GM19324 (cell line): ENCODE data around the gene MCRS1.
"Not testable (repeated sequence)": the region's sequence is repeated elsewhere in the genome, so short reads cannot be mapped to it uniquely, and the experiment has no call there.

ENCODE experiments used
- ATAC-seq: cut with Tn5 transposase; IDR thresholded peaks from one replicate; pipeline ENCODE4 v1.9.1; 2021; ENCODE audit warnings: mild to moderate bottlenecking, moderate library complexity; ENCODE audit not compliant: unreplicated experiment, low FRiP score

Gene MCRS1

DNA sequence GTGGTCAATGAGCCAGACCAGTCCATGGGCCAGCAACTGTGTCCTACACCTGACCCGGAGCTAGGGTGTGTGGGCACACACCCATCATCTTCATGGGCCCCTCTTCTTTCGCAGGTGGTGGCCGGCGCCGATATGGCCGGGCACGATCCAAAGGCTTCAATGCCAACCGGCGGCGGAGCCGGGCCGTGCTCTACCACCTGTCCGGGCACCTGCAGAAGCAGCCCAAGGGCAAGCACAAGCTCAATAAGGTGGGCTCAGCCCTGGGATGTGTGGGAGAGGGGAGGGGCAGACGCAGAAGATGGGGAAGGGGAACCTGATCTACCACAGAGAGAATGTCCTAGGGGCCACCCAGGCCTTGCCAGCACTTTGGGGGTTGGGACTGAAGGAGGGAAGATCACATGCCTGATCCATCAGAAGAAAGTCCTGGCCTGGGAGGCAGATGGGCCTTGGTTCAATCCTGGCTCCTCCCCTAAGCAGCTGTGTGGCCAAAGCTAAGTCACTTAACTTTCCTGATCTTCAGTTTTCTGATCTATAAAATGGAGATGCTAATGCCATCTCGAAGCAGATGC lies 25.3 kb downstream of the MCRS1 start:
- no peak for ATAC-seq

DNA sequence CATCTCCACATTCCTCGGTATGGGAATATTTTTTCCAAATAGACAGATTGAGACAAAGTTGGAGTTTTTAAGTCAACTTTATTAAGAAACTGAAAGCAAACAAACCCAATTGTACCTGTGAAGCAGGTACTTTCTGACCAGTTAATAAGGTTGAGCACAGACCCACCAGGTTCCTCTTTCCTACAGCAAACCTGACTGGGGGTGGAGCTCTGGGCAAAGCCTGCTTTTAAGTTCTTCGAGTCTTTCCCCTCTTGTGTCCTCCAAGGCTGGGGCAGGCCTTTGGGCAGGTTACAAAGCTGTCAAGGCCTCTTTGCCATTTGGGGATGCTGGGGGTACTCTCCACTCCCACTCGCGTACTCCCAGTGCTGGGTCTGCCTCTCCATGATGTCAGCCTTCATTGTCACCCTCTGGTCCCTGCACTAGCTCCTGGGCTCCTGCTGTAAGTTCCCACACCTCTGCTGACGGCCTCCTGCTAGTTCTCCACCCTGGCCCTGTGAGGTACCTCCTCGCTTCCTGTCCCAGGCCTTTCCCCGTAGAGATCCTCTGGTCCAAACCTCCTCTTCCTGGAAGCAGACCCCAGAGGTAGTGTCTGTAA lies 25.9 kb downstream of the MCRS1 start:
- no peak for ATAC-seq

DNA sequence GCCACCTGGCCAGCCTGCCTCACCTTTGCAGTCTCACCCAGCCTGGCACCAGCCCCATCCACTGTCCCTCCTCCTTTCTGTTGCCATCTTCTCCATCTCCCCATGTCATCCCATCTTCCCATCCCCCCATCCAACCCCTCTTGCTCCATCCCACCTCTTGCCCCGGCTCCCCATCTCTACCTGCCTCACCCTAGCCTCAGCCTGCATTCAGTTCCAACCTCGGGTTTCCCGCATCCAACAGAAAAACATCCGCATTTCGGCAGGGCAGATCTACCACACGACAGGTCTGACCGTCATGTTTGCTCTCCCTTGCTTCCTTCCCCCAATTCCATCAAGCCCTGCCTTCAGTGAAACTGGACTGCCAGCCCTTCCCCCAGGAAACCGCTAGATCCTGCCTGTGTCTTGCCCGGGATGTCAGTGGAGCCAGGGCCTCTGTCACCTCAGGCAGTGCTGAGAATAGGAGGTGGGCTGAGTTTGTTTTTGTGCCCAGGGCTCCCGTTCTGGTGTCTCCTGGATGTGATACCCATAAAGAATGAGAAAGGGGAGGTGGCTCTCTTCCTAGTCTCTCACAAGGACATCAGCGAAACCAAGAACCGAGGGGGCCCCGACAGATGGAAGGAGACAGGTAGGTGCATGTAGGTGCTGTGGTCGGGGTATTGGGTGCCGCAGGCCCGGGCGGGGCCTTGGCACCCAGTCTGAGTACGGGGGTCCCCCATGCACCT lies 26.6 kb downstream of the MCRS1 start:
- ATAC-seq: no peak

DNA sequence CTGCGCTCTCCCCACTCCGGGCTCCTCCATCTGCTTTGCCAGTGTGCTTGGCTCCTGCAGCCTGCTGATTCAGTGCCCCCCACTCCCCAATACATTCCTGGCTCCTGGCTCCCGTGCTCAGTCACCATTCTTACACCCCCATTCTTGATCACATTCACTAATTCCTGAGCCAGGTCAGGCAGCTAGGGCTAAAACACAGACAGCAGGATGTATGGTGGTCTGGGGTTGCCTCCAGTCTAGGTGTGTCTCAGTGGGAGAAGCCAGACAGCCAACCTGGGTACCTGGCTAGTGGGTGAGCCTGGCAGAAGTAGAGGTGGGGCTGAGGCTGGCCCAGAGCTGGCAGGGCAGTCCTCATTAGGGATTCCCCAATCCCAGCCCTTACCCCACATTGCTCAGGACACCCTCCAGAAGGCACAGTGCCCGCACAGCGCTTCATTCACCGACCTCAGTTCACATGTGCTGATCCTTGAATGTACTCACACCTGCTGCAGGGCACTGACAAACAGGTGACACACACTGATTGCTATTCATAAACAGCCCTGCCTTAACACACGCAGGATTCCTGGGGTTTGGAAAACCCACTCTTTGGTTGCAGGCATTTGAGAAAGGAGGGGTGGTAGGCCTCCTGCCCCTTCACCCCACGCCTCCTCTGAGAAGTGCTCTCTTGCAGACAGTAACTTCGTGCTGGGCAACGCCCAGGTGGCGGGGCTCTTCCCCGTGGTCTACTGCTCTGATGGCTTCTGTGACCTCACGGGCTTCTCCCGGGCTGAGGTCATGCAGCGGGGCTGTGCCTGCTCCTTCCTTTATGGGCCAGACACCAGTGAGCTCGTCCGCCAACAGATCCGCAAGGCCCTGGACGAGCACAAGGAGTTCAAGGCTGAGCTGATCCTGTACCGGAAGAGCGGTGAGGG lies 27.5 kb downstream of the MCRS1 start:
- ATAC-seq: no peak

DNA sequence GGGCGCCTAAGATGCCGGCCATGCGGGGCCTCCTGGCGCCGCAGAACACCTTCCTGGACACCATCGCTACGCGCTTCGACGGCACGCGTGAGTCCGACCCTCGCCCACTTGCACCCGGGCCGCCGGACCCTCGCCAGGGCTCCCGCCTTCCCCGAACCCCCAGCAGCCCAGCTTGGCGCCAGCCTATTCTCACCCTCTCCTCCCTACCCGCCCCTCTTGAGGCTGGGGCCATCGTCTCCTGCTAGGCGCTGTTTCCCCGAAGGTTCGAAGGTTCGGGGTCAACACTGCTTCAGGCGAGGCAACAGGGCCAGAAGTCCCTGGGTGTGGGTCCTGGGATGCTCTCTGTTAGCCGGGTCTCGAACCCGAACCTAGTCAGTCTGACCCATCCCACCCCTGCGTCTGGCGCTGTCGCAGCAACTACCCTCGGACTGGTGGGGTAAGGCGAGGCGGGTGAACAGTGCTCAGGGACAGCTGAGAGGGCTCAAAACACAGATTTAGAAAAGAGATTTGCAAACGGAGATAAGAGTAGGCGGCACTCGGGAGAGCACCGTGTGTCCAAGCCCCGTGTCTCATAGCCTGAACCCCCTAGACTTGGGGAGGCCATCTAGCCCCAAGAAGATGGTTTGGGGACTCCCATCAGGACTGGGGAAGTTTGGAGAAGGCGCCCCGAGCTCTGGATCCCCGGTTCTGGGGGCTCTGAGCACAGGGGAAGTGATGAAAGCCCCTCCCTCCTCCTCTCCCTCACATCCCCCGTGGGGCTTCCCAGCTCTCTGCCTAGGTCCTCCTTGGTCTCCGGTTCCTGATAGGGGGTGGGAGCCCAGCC lies 28.3 kb downstream of the MCRS1 start:
- no peak for ATAC-seq

DNA sequence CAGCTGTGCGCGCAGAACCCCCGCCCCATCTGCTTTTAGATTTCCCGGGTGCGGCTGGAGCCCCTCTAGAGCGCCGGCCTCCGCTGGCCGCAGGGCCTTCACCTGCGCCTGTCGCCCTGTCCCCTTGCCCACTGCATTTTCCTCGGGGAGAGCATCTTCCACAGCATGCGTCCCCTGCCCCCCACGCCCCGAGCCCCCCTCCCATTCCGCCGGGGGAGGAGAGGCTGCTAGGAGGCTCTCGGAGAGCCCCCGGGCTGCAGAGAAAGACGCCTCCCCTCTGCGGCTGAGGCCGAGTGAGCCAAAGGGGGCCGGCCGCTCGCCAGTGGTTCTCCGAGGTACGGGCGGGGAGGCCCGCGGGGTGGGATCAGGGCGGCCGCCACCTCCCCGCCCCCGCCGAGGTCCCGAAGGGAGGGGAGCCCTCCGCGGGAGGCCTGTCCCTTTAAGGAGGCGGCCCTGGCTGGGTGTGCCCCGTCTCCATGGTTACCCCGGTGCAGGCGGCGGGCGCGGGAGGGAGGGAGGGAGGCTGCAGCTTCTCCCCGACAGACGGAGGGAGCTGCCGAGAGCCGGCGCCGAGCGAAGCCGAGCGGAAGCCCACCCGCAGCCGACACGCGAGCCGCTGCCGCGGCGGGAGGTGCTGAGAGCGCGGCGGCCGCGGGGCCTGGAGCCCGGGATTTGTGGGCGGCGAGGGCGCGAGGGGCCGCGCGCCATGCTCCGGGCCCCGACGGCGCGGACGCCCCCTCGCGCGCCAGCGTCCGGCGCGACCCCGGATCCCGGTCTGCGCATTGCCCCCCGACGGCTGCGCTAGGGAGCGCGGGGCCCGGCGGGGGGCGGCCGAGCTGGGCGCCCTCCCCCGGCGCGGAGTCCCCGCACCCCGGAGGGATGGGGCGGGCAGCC lies 29.2 kb downstream of the MCRS1 start, which contains the start of gene KCNH3:
Gene KCNH3, plus strand, starts transcription at position 521 of the 894 bp plus-strand sequence. CDS start 387 bp downstream, outside the sequence.
- ATAC-seq: no peak

DNA sequence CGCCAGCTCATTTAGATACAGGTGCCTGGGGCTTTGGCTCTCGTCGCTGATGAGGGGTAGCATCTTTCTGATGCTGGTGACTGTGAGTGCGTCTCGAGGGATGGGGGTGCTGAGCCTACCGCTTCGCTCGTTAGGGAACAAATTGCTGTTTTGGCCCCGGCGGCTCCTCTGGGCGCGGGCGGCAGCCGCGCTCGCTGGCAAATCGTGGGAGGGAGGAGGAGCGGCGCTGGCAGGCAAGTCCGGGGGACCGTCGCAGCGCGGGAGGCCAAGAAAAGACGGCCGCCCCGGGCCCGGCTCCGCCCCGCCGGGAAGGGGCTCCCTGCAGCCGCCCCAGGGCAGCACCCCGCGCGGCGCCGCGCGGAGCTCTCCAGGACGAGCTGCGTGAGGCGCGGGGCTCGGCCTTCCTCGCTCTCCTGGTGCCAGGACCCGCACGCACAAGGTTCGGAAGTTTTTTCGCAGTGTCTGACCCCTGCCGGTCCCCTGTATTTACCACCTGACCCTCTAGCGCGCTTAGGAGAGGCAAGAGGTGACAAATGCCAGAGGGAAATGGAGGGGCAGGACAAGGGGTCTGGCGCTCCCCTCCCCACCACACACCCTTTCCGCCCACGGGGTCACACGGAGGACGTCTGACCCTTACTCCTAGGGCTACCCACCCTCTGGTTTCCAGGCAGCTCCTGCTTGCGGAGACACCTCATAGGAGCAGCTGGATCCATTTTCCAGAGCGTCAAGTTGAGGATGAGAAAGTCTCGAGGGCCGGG lies 30.0 kb downstream of the MCRS1 start:
- ATAC-seq: no peak

DNA sequence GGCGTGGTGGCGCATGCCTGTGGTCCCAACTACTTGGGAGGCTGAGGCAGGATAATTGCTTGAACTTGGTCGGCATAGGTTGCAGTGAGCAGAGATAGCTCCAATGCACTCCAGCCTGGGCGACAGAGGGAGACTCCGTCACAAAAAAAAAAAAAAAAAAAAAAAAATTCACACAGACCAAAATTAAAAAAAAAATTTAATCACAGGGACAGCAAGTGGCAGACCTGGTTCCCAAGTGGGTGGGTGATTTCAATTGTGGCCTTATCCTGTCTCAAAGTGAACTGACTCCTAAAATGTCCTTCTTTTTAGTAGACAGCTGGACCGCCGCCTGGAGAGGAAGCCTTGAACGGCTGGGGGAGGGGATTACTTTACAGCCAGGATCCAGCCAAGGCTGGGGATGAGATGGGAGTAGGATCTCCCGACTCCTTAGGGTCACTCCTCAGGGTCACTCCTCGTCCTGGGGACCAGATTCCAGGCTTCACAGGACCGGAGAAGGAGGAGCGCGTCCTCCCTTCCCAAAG lies 30.7 kb downstream of the MCRS1 start:
- ATAC-seq: no peak

DNA sequence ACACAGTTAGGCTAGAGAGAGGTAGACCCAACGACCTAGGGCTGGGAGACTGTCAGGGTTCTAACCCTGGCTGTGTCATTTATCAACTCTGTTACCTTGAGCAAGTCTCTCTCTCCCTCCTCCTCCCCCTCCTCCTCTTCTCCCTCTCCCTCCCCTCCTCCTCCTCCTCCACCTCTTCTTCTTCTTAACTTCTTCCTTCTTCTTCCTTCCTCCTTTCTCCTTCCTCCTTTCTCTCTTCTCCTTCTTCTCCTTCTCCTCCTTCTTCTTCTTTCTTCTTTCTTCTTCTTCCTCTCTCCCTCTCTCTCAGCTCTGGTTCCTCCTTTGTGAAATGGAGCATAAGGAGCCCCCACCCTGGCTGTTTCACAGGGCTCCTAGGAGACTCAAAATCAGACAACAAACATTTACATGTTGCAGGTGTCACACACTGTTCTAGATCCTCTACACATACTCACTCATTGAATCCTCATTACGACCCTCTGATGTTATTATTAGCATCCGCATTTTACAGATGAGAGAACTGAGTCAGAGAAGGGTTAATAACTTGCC lies 31.3 kb downstream of the MCRS1 start:
- no peak for ATAC-seq

DNA sequence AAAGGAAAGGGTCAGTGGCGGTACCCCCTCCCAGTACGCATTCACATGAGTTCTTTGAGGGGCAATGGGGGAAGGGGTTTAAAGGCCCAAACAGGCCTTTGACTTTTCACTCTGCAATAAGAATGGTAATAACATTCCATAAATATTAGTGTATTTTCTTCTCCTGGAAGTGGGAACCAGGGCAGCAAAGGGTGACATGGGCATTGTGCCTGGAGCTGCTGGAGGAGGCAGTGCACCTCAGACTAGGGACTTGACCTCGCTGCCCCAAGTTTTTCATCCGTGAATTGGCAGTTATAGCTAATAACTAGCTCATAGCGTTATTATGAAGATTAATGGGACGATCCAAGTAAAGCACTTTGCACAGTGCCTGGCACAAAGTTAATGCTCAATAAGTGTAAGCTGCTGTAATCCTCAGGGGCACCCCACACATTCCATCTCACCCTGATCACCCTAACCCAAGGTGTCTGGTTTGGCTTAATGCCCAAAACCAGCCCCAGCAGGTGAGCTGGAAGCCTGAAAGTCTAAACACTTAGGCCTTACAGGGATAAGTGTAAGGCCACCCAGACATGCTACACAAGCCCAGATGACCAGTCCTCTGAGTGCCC lies 31.9 kb downstream of the MCRS1 start:
- ATAC-seq: no peak

DNA sequence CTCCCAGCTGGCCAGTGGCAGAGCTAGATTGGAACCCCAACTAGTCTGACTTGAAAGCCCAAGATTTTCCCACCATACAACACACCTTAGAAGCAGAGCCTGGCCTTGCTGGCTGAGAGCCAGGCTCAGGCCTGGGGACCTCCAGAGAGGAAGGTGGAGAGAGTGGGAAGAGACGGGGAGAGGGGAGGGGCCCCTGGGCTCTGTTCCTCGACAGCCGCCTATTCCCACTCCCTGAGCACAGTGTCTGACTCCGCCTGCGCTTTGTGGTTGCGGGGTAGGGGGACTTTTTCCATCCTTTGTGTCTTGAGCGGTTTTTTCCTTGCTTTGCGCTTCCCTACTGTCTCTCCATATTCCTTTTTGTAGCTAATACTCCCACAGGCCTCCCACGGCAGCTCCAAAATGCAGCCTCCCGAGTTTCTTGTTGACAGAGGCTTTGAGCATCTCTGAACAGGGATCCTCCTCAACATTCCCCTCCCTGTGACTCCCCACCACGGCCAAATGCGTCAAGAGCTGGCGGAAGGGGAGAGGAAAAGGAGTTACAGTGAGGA lies 33.1 kb downstream of the MCRS1 start:
- no peak for ATAC-seq

DNA sequence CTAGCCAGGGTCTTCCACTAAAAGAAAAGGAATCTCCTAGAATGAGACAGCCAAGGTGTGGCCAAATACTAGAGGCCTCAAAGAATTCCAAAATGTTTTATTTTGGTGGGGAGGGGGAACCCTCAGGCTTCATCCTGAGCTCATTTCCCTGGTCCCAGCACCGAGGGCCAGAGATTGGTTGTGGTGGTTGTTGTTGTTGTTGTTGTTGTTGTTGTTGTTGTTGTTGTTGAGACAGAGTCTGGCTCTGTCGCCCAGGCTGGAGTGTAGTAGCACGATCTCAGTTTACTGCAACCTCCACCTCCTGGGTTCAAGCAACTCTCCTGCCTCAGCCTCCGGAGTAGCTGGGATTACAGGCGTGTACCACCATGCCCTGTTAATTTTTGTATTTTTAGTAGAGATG lies 33.8 kb downstream of the MCRS1 start:
- not testable (repeated sequence) for ATAC-seq

DNA sequence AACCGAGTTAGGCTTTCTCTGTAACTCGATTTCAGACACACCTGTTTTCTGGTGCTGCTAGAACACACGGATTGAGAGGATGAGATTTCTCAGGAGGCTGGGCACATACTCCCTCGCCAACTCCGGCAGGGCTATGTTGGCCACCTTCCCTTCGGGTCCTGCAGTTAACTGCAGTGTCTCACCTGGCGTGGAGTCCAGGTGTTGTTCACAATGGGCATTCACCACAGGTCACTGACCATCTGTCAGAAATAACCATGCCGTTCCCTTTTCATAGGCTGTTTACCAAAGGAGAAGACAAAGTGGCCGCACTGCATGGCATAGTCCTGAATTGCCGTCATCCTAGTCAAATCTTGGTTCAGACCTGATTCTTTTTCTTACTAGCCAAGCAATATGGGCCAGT lies 34.6 kb downstream of the MCRS1 start:
- ATAC-seq: no peak

DNA sequence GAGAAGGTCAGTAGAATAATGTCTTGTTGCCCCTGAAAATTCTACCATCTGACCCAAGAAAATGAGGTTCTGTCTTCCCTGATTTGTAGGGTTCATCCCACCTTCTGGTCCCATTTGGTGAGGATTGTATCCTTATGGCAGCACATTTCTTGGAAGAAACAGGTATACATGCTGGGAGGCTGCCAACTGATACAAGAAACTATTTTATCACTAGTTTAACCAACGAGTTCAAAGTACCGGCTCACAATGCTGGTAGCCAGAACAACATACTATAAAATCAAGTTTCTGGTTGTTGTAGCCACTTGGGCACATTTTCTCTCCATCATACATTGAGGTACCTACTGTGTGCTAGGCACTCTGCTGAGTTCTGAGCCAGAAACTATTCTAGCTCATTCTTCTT lies 36.2 kb downstream of the MCRS1 start:
- no peak for ATAC-seq

DNA sequence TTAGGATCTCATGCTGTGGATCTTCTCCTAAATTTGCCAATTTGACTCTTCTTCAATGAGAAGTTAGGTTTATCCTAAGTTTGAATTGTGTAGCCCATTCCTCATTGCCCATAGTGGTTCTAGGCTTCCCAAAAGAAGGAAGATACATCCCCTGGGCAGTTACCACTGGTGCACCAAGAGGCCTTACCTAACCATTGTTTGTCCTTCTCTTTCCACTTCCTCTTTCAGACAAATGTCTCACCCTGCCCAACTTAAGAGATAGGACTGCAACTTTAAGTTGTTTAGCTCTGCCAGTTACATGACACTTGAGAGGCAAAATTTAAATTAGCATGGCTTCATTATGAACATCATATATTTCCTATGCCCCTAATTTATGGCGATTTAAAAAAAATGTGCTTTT lies 38.5 kb downstream of the MCRS1 start:
- ATAC-seq: no peak

DNA sequence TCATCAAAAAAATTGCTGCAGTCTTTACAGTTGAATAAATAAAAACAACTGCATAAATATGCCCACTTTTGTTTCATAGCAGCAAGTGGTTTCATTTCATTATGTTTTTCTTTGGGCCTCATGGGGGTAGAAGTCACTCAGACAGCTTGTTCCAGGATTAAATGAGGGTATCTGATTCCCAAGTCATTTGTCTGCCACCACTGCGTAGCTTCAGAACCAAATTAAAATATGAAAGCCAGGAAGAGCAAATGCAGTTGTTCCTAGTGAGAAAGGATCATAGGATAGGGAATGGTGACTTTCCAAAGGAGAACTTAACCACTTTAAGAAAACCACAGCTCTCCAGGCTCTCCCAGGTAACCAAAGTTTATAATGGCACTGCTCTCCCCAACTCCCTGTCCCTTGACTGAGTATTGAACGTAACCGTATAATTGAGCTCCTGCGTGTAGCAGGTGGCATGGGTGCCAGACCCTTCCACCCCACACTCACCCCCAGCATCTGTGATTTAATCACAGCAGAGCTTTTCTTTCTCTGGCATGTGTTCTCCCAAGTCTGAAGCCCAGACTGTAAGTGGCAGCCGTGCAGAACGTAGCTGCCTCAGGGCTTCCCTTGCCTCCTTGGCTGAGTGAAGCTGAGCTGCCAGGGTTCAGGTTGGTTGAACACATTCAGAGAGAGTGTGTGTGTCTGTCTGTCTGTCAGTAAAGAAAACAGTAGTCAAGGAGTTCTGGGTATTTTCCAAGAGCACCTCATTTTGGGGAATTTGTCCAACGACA lies 40.4 kb downstream of the MCRS1 start:
- ATAC-seq: no peak
